GM21529 (cell line): ENCODE results near the gene ACOX1.

Experiments used
- ATAC-seq: cut with Tn5 transposase; IDR thresholded peaks from one replicate; pipeline ENCODE4 v1.9.1; 2021; ENCODE audit not compliant: unreplicated experiment

ACOX1 gene

DNA sequence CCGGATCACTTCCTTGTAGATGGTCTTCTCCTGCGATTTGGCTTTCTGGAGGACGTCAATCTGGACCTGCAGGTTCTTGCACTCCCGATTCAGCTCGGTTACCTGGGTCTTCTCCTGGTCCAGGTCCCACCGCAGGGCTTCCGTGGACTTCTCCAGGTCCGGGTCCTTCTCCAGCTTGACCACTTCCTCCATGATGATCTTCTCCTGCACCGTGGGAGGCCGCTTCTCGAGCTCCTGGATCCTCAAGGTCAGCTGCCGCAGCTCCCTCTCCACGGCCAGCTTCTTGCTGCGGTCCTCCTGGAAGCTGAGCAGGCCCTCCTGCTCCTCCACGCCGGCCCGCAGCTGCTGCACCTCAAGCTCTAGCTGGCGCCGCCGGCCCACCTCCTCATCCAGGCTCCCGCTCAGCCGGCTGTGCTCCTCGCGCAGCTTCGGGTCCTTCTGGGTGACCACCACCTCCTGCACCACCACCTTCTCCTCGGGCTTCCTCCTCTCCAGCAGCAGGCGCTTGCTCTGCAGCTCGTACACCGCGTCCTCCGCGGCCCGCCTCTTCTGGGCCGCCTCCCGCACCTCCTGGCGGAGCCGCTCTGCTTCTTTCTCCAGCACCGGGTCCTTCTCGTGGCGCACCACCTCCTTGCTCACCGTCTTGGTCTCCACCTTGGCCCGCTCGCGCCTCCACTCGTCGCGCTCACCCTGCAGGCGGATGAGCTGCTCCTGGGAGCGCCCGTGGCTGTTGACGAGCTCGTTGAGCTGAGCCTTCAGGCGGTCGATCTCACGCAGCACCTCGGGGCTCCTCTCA is 29.9 kb upstream of the ACOX1 start:
- no peak for ATAC-seq

DNA sequence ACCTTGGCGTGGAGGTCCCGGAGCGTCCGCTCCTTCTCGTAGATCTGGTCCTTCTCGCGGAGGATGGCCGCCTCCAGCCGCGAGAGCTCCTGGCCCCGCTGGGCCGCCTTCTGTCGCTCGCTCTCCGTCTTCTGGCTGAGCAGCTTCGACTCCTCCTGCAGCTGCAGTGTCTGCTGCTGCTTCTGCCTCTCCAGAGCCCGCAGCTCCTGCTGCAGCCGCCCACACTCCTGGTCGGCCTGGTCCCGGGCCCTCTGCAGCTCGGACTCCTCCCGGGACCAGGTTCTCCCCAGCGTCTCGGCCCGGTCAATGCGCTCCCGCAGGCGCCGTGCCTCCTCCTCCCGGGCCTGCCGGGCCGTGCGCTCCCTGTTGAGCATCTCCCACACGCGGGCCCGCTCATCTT is 29.2 kb upstream of the ACOX1 start:
- ATAC-seq: no peak

DNA sequence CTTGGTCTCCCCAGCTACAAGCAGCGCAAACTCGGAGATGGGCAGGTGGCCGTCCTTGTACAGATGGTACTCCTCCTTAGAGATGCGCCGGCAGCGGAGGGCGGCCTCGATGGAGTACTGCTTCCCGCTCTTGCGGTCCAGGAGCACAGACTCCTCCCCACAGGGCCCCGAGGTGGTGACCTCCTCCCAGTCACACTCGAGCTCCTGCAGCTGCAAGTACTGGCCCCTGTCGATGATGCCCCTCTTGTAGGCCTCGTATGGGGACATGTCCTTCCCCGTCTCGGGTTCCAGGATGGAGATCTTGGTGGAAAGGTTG is 28.8 kb upstream of the ACOX1 start:
- no peak for ATAC-seq

DNA sequence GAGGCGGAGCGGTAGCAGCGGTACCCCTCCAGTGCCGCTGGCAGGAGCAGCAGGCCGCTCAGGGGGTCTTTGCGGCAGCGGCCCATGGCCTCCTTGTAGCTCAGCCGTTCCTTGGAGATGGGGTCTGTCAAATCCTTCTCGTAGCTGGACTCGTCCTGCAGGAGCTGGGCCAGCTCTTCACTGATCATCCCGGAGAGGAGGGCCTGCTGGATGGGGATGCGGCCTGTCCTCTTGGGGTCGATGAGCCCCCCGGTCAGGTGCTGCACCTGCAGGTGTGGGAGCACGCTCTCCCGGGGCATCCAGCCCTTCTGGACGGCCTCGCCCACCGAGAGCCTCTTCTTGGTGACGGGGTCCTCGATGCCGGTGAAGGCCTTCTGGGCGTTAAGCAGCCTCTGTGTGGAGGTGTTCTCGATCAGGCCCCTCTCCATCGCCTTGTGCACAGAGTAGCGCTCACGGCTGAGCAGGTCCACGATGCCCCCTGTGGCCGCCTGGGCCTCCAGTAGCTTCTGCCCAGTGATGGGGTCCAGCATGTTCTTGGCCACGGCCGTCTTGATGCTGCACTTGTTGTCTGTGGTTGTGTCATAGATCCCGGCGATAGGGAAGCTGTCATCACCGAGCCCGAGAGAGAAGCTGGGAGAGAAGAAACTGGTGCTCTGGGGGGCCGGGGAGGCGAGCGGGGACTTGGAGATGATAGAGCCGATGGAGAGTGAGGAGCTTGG is 28.3 kb upstream of the ACOX1 start:
- ATAC-seq: no peak

DNA sequence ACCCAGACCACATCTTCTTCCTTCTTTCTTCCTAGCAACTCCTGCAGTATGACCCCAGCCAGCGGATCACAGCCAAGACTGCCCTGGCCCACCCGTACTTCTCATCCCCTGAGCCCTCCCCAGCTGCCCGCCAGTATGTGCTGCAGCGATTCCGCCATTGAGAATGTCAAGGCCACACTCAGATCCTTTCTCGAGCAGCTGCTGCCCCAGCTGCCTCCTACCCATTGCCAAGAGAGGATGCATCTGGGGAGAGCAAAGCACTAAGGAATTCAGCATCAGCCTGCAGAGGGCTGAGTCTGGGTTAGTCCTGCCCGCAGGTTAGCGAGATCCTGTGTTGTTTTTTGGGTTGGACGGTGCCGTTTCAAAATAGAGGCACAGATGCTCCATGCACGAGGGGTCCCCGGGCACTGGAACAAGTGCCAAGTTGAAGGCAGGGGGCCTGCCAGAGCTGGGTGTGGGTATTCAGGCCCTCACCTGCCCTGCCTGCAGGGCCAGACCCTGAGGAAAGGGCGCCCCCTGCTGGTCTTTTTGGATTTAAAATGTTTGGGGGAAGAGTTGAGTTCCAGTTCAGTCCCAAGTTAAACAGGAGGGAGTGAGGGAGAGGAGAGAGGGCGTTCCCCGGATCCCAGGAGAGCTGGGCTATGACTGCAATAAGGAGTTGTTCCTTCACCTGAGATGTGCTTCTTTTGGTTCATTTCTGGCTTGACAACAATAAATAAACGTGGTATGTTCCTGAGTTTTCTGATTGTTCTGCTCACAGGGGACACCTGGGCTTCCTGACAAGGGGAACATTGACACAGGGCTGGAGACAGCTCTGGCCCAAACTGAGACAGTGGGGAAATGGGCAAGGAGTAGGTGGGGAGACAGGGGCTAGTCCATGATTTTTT is 26.5 kb upstream of the ACOX1 start:
- ATAC-seq: no peak

DNA sequence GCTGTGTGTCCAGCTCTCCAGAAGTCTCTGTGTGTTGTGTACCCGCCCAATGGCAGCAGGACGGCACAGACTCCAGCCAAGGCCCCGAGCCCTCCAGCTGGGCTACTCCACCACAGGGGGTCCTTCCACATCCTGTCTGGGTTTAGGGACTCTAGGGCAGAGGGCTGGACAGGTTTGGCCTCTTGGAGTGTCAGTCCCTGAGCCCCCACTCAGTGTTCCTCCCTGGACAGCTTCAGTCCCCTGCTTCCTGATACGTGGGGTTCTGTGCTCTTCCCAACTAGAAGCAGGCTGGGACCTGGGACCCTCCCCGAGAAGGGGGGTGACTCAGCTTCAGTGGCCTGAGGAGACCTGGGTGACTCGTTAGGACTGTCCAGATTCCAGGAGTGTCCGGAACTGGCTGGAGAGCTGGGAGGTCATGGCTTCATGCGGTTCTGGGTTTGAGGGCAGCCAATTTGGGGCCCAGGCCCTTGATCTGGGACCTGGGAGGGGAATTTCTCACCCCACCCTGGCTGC is 25.8 kb upstream of the ACOX1 start:
- no peak for ATAC-seq

DNA sequence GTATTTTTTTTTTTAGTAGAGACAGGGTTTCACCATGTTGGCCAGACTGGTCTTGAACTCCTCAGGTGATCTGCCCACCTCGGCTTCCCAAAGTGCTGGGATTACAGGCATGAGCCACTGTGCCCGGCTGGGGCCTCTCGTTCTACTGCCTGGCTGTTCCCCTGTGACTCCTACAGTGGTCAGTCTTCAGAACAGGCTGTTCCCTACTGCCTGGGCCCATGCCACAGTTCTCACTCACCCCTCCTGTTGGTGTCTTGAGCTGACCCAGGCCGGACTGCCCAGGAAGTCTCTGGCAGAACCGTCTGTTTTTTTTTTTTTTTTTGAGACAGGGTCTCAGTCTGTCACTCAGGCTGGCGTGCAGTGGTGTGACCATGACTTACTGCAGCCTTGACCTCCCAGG is 24.9 kb upstream of the ACOX1 start:
- no peak for ATAC-seq

DNA sequence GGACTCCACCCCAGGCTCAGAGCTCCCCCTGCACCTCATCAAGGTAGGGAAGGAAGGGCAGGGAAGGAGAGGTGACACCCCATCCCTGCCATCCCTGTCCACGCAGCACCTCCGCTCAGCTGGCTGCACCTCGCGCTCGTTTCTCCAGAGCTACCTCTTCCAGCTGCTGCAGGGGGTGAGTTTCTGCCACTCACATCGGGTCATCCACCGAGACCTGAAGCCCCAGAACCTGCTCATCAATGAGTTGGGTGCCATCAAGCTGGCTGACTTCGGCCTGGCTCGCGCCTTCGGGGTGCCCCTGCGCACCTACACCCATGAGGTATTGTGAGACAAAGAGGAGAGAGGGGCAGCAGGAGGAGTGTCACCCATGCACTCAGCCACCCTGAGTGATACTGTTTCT is 23.1 kb upstream of the ACOX1 start:
- ATAC-seq: no peak

DNA sequence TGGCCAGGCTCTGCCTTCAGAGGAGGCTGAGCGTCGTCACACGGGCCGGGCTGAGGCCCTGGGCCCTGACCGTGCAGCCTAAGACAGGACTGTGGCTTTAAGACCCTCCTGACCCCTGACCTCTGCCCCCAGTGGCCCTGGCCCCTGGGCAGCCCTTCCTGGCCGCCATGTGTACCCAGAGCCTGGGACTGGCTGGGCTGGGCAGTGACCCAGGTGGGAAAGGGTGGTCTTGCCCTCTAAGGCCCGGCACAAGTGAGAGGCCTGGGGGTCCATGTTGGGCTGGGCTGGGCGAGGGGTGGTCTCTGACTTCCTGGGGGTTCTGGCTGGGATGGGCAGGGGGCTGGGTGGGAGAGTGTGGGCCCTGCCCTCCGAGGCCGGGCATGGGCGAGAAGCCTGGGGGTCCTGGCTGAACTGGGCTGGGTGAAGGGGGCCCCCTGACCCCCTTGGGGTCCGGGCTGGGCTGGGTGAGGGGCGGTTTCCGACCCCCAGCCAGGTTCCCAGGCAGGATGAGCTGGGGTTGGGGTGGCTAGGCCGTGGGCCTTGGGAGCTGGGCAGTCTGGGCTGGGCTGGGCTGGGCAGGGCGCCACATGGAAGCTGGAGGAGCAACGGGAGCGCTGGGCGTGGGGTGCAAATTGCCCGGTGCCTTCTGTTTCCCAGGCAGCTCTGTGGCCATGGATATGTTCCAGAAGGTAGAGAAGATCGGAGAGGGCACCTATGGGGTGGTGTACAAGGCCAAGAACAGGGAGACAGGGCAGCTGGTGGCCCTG is 22.0 kb upstream of the ACOX1 start, which contains the start of gene CDK3:
Gene CDK3, plus strand, starts transcription at position 101 of the 767 bp plus-strand sequence. Its CDS starts 571 bp downstream, at position 672.
- ATAC-seq: no peak

DNA sequence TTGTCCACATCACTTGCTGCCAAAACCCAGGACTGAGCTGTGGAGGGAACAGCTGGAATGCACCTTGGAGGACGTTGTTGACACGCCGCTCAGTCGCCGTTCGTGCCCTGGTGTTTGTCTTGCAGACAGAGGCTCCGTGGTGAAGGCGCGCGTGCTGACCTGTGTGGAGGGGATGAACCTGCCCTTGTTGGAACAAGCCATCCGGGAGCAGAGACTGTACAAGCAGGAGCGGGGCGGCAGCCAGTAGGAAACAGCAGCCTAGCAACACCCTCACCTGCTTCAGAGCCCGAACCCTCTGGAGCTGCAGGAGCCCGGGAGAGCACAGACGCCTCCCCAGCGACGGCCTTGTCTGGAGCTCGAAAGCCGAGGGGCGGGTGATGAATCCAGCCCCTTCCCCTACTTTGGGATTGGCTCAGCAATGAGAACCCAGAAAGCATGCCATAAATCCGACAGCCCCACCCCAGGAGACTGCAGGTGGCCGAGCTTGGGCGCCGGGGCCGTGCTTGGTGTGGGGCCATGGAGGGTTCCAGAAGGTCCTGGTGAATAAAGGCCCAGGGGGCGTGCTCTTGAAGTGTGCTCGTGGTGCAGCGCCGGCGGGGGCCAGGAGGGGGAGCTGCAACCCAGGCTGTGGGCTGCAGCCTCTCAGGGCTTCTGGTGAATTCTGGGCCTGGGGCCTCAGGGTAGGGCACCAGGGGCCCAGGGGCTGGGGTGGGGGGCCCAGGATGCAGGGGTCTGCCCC is 21.2 kb upstream of the ACOX1 start:
- ATAC-seq: no peak

DNA sequence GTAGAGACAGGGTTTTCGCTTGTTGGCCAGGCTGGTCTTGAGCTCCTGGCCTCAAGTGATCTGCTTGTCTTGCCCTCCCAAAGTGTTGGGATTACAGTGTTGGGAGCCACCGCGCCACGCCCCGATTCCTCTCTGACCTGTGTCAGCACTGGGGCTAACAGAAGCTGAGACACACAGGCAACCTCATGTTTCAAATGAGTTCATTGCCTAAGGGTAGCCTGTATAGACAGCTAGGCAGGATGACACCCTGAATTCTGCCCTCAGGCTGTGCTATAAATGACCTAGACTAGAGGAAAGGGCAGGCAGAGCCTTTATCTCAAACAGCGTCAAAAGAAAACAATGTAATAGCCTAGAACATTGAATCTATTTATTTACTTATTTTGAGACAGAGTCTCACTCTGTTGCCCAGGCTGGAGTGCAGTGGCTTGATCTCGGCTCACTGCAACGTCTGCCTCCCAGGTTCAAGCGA is 19.4 kb upstream of the ACOX1 start:
- ATAC-seq: no peak

DNA sequence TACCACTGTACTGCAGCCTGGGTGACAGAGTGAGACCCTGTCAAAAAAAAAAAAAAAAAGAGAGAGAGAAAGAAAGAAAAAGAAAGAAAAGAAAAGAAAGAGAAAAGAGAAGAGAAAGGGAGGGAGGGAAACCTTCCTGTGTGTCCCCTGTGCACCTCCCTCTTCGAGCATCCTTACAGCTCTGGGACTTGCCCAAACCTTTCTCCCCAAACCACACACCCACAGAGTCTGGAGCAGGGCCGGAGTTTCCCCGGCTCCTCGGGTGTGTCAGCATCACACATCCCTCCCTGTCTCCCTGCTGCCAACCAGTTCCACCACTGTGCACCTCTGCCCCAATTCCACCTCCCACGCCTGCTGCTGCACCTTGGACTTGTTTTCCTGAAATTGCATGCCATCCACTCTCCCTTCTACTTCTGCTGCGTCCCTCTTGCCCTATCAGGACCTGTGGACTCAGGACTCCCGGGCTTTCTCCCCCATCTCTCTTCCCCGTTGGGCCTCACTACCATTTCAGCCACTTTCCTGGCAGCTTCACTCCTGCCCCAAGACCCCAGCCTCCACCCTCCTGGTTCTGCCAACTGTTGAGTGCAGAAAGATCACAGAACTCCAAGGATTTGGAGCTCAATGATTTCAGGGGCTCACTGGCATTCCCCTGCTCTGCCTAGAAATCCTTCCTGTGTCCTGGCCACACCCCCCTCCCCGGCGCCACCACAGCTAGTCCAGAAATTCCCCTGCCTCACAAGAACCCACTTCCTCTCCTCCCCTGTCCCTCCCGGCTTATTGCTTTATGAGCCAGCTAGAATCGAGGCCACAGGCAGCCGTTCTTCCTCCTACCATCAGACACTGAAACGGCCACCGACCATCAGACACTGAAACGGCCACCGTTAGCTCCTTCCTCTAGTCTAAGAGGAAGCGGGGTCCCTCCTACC is 18.0 kb upstream of the ACOX1 start:
- no peak for ATAC-seq

DNA sequence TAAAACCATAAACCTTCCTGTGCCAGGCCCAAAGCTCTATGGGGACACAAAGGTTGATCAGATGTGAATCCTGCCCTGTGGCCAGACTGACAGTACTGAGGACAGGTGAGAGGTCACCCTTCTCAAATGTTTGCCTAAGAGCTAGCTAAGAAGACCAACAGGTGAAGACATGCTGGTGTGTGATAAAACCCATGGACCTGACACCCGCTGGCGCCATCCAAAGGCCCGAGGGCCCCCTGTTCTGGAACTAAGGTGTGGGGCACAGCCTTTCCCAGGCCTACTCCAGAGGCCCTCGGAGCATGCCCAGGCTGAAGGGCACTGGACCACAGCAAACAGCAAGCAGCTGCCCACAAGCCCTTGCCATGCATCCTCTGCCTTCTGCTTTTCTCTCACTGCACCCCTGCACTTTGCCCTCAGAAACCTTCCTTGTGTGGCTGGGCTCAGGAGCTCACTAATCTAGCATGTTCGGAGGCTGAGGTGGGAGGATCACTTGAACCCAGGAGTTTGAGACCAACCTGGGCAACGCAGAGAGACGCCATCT is 16.5 kb upstream of the ACOX1 start:
- ATAC-seq: no peak

DNA sequence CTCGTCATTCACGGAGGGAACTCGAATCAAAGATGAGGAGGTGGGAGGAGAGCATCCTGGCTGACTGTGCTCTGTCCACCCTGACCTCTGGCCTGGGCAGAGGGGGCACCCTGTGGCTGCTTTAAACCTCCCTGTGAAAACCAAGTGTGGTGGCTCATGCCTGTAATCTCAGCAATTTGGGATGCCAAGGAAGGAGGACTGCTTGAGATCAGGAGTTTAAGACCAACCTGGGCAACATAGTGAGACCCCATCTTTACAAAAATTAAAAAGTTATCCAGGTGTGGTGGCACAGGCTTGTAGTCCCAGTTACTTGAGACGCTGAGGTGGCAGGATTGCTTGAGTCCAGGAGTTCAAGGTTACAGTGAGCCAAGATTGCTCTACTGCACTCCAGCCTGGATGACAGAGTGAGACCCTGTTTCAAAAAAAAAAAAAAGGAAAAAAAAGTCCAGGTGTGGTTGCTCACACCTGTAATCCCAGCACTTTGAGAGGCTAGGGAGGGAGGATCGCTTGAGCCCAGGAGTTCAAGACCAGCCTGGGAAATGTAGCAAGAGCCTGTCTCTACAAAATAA is 15.9 kb upstream of the ACOX1 start:
- no peak for ATAC-seq

DNA sequence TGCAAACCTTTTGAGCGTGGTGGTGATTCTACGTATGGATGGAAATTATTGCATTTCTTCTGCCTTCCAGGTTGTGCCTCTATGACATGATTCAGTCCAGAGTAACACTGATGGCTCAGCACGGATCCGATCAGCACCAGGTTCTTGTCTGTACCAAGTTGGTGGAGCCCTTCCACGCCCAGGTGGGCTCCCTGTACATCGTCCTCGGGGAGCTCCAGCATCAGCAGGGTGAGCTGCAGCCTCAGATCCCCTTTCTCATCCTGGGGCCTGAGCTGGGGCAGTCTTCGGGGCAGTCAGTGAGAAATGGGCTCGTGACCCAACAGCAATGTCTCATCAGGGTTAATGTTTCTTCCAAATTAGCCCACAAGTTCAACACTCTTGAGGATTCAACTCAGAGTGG is 12.4 kb upstream of the ACOX1 start:
- no peak for ATAC-seq

DNA sequence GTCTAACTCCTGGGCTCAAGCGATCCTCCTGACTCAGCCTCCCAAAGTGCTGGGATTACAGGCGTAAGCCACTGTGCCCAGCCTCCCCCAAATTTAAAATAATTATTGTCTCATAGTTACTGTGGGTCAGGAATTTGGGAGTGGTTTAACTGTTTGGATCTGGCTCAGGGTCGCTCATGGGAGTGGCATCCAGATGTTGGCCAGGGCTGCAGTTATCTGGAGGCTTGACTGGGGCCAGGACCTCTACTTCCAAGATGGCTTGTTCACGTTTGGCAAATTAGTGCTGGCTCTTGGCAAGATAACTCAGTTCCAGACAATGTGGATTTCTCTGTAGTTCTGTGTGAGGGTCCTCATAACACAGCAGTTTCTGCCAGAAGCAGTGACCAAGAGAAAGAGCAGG is 8.1 kb upstream of the ACOX1 start:
- no peak for ATAC-seq

DNA sequence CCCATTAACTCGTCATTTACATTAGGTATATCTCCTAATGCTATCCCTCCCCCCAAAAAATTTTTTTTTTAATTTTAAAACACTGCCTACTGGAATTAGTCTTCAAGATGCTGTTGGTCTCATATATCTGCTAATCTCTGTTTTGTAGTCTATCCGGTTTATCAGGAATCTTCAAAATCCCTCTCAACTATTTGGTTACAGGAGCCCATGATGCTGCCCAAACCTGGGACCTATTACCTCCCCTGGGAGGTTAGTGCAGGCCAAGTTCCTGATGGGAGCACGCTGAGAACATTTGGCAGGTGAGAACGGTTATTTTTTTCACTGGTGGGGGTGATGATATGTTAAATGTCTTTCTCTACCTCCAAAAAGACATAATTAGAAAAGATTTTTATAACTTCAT is 7.0 kb upstream of the ACOX1 start:
- ATAC-seq: no peak

DNA sequence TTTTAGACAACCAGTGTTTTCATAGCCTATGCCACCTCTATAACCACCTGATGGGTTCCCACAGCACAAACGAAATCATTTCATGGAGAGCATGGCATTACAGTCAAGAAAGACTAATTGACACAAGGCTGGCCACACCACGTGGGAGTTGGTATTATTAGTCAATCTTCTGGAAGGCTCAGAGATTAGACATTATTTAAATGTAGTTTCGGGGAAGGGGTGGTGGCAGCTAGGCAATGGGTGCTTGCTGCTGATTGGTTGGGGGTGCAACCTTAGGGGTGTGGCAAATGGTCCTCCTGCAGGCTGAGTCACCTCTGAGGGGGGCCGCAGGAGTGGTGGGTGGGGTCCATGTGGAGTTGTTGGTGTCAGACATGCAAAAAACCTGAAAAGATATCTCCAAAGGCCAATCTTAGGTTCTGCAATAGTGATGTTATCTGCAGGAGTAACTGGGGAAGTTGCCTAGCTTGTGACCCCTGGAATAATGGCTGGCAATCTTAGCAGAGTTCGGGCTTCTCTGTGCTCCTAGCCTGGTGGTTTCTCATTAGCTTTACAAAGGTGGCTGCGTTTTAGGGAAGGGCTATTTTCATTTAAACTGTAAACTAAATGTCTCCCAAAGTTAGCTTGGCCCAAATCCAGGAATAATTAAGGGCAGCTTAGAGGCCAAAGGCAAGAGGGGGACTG is 4.7 kb upstream of the ACOX1 start:
- no peak for ATAC-seq
